NCI-H524 (cell line): ENCODE results near the gene NMT1.
"Not testable (repeated sequence)": the region's sequence is repeated elsewhere in the genome, so short reads cannot be mapped to it uniquely, and the experiment has no call there.

Experiments
- DNase-seq, 2 experiments: peaks; one replicate each; lab custom pipeline; 2025; lab: John Stamatoyannopoulos, UW

The NMT1 gene

DNA sequence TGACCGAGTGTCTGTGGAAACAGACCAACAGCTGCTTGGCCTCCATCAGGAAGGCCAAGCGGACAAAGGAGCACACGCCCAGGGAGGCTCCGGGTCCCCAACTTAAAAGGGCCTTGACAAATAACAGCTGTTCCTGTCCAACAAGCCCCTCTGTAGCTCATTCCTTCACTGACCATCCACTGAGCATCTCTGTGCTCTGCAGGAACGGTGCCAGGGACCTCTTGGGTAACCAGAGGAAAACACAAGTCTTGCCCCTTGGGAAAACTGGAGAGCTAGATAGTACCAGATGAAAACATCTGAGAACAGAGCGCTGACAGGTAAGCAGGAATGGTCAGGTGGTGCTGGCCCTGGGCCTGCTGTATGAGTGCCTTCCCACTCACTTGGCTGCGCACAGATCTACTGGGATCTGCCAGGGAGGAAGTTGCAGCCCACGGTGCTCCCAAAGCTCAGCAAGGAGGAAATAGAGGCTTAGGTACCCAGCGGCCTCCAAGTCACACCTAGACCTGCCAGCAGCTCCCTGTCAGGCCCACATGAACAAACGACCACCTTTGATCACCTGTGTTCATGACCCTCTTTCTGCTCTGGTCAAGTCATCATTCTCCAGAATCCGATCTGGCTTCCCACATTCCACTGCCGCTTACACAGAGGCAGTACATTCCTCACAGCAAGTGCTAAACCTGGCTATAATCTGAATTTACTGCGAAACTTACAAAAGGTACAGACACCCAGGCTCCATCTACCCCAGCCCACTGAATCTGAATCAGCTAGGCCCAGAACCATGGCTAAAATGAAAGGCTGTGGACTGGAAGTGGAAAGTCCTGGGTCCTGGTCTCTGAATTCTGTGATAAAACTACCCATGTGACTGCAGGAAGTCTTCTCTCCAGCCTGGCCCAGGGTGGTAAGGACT lies 22.1 kb upstream of the NMT1 start:
- DNase-seq = no peak

DNA sequence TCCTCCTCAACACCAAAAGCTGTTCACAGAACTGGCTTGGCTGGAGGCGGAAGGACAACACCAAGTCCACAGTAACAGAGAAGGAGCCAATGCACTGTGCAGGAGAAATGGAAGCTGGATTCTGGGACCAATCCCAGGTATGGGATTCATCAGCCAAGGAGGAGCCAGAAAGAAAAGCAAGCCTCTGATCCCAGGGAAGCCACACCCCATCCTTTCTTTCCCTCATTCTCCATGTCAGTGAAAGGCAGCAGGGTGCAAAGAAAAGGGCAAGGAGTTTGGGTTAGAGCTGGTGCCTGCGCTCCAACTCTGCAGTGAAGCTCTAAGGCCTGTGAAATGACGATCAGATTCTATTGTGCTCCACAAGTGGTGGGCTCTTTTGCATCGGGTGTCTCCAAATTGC lies 20.7 kb upstream of the NMT1 start:
- DNase-seq = no peak

DNA sequence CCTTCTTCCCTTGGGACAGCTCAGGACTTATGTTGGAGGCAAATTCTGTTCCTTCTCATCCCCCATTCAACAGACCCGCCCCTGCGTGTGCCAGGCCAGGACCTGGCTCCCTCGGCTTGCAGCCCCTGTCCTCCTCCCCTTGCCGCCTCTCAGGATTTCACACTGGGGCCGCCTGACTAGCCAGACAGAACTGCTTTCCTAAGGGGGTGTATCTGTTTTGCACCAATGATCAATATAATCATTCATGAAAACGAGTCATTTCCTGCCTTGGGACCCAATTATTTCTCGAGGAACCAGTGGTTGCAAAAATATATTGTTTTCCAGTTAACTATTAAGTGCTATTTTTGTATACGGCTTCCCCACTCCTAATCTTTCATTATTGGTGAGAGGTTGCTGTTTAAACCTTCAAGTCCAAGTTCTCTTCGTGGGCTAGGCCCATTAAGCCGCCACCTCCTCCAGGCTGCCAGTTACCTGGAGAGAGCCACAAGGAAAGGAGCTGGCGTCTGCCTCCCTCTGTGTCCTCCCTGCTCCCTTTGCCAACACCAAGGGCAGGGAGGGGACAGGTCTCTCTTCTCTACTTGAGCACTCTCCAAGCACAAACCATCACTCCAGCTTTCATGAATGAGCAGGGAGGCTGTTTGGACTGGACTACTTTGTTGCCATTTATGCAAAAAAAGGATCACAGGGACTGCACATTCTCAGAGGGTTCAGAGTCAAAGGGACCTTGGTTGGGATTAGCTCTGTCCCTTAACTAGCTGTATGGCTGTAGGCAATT lies 18.6 kb upstream of the NMT1 start:
- DNase-seq = no peak

DNA sequence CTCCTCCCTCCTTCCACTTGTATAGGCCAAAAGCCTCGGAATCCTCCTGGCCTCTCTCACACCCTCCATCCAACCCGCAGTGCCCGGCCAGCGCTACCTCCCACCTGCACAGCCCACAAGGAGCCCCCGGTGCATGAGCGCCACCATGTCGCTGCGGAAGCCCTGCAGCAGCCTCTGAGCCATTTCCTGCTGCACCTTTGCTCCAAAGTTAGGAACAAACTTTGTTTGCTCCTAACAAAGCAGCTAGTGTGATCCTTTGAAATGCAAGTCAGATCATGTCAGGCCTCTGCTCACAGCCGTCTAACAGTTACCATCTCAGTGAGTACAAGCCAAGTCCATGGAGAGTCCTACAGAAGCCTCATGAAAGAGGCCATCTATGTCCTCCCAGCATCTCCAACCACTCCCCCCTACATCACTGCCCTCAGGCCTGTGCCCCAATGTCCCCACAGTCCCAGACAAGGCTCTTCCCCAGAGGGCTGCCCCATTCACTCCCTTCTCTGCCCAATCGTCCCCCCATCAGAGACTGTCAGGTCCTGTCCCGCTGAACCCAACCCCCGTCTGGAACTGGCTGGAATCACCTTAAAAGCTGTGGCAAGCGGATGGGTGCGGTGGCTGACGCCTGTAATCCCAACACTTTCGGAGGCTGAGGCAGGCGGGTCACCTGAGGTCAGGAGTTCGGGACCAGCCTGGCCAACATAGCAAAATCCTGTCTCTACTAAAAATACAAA lies 17.1 kb upstream of the NMT1 start:
- DNase-seq = no peak

DNA sequence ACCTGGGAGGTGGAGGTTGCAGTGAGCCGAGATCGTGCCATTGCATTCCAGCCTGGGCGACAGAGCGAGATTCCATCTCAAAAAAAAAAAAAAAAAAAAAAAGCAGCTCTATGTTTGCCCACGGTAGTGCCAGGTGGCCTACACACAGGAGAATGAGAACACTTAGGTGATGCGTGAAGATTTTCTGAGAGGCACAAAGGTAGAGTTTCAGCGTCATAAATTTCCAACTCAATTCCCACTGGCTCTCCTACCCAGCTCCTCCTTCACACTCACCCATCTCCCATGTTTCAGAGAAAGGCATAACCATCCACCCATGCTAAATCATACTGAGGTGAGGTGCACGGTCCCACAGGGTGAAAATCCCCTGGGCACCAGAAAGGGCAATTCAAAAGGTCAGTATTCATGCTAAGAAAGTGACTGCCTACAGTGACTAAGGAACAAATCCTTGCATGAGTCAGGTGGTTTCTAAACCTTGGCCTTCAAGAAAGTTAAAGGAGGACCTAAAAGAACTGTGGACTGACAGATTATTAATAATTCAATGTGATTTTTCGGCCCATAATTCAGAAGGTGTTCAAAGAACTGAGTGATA lies 14.5 kb upstream of the NMT1 start:
- DNase-seq = no peak

DNA sequence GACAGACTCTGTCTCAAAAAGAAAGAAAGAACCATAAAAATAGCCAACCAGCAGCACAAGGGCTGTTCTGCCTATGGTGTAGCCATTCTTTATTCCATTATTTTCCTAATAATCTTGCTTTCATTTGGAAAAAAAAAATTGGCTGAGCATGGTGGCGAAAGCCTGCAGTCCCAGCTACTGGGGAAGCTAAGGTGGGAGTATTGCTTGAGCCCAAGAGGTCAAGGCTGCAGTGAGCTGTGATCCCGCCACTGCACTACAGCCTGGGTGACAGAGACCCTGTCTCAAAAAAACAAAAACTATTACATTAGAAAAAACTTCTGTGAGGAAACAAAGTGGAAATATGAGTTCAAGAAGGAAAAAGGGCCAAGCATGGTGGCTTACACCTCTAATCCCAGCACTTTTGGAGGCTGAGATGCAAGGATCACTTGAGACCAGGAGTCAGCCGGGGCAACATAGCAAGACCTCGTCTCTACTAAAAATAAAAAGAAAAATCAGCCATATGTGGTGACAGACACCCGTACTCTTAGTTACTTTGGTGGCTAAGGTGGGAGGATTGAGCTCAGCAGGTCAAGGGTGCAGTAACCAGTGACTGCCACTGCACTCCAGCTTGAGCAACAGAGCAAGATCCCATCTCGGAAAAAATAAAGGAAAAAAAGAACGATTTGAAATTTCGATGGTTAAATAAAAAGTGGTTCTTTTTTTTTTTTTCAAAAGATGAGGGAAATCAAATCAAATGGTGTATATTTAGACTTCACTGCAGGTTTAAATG lies 12.1 kb upstream of the NMT1 start:
- no peak for DNase-seq

DNA sequence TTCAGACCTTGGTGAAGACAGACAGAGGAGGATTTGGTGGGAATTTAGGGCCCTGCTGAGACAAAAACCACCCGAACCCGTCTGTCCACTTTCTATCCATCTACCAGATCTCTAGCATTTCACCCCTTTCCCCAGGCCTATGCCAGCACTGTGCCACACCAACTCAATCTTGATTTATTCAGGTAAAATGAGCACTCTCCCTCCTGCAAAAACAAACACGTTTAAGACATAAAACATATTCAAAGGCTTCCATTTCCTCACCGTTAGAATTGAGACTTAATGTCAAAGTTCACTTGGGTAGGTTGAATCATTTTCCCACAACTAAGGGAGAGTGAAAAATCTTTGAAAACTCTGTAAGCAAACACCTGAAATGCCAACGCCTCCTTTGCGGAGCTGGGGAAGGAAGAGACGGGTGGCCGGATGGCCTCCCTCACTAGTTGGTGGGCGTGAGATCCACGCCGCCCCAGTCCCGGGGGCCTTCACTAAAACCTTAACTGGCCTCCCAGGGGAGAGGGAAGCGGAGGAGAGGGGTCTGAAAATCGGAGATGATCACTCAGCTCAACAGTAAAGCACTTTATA lies 10.5 kb upstream of the NMT1 start:
- DNase-seq = peak in 1 of 2 experiments; percentile 23

DNA sequence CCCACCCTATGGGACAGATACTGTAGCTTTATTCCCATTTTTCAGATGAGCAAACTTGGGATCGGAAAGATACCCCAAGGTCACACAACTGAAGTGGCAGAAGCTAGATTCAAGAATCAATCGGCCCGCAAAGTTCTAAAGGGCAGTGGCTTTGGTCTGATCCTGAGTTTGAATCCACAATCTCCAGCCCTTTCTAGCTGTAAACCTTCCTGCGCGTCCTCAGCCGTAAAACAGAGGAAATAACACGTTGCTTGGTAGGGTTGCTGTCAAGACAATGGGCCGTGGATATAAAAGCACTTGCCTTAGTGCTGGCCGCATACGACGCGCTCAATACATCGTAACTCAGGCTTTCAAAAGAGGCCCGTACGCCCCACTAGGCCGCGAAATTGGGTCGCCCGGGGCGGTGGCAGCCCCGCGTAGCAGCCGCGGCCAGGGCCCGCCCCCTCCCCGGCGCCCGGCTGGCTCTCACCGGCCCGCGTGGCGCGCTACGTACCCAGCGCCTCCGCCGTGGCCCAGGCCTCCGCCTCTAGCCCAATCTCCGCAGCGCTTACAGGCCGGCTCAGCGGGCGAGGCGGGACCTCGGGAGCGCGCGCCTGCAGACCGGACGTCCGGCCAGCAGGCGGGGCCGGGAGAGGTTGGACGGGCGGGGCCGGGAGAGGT lies 9.9 kb upstream of the NMT1 start, which contains the start of gene DCAKD:
DCAKD (minus strand) TSS at position 573 of the 660 bp plus-strand sequence. CDS start 16,747 bp downstream, outside the sequence.
- DNase-seq = peak; percentile 91 to 96

DNA sequence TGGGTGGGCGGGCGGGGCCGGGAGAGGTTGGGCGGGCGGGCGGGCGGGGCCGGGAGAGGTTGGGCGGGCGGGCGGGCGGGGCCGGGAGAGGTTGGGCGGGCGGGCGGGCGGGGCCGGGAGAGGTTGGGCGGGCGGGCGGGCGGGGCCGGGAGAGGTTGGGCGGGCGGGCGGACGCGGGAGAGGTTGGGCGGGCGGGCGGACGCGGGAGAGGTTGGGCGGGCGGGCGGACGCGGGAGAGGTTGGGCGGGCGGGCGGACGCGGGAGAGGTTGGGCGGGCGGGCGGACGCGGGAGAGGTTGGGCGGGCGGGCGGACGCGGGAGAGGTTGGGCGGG lies 9.4 kb upstream of the NMT1 start:
- not testable (repeated sequence) for DNase-seq

DNA sequence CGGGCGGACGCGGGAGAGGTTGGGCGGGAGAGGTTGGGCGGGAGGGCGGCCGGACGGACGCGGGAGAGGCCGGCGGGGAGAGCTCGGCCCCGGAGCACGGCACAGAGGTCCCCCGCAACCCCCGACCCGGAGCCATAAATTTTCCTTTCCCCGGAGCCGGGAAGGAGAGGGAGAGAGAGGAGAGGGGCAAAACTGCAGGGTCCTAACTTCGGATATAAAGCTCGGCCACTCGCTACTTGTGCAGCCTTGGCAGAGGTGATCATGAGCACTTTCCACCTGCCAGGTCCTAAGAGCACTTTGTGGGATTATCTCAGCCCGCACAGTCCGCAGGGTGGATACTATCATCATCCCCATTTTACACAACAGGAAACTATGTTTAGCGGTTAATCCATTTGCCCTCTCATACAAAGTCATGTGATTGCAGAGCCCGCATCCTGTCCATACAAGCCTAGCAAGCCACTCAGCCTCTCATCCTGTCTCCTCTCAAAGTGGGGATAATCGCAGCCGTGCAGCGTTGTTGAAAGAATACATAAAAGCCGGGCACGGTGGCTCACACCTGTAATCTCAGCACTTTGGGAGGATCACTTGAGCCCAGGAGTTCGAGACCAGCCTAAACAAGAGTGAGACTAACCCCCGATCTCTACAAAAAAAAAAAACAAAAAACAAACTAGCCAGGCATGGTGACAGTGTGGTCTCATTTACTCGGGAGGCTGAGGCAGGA lies 8.9 kb upstream of the NMT1 start:
- DNase-seq = peak; percentile 50 to 78

DNA sequence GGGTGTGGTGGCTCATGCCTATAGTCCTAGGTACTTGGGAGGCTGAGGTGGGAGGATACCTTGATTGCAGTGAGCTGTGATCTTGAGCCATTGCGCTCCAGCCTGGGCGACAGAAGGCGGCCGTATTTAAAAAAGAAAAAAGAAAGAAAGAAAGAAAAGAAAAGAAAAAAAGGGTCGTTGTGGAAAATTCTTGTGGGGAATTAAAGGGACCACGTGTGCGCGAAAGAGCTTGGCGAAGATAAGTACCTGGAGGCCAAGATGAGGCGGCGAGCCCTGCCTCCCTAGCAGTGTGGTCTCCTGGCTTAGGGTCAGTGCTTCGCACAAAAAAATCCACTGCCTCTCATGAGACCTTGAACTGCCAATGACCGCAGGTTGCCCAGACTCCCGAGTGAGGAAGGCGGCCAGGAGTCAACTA lies 728 bp upstream of the NMT1 start:
- DNase-seq = no peak

DNA sequence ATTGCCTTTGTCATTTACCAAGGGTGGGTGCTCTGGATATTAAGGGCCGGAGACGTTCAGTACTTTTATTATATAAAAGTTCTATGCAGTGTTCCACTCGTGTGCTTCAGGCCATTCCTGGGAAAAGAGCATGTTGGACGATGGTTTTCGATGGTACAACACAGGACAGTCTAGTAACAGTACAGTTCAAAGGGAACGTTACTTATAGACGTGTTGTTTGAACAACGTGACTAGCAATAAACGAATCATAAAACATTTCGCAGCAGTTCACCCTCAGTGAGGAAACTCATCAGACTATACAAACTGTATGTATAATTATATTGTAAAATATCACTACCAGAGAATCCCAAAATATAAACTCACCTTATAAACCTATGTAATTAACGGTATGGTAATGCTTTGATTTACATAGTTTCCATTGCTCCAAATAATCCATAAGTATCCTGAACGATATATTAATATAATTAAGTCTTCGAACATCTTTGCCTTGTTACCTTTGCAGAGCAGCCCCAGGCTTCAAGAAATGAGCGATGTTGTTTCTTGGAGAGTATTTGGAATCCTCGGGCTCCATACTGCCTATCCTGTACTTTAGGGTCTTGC lies 589 bp downstream of the NMT1 start:
- no peak for DNase-seq

DNA sequence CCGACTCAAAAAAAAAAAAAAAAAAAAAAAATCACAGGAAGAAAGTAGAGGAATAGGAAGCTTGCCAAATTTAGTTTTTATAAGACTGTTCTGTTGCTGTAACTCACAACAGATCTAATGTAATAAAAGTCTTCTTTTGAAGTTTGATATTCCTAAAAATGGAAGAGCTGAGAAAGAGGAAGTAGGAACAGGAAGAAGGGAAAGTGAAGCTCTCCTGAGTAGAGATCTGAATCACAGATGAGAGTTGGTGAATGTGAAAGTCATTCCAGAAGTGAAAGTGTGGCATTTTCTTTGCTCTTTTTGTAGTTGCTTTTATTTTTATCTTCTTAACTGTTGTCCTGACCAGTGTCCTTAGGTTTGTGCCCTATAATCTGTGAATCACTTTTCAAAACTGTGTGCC lies 2.1 kb downstream of the NMT1 start:
- DNase-seq = no peak

DNA sequence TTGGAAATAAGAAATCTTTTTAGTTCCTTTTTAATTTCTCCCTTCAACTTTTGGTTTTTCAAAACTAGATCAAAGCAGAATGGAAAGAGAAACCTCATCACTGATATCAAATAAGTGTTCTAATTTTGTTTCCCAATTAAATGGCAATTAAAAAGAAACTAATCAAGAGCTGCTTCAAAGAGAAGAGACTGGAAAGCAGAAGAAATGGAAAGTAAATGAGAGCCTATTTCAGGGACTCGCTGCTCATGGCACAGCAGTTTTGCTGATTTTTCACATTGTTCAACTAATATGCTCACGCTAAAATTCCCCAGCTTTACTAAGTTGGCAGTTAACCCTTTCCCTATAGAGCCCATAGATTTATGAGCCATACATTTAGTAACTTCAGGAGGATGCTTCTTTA lies 6.5 kb downstream of the NMT1 start:
- no peak for DNase-seq

DNA sequence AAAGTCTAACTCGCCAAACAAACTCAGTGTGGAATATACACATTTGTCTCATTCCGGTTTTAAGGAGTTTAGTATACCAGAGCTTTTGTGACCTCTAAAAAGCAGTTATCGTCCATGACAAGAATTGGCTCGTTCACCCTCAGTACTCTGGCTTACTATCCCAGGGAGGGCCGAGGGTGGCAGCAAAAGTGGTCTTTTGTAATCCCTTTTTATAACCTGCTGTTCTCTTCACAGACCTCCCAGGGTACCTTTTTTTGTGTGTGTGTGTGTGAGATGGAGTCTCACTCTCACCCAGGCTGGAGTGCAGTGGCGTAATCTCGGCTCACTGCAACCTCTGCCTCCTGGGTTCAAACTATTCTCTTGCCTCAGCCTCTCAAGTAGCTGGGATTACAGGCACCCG lies 8.9 kb downstream of the NMT1 start:
- no peak for DNase-seq

DNA sequence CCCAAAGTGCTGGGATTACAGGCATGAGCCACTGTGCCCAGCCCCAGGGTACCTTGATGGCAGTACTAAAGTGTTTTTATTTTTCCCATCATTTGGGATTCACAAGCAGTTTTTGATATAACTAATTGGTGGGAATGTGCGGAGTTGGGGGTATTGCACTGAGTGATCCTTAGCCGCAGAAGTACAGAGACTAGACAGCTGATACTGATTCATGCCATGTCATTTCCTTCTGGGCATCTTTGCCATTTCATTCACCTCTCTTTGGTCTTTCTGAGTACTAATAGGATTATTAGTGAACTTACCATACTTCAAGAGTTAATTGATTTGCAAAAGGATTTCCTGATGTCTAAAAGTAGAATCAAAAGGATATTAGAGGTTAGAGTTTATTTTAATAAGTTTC lies 9.7 kb downstream of the NMT1 start:
- no peak for DNase-seq

DNA sequence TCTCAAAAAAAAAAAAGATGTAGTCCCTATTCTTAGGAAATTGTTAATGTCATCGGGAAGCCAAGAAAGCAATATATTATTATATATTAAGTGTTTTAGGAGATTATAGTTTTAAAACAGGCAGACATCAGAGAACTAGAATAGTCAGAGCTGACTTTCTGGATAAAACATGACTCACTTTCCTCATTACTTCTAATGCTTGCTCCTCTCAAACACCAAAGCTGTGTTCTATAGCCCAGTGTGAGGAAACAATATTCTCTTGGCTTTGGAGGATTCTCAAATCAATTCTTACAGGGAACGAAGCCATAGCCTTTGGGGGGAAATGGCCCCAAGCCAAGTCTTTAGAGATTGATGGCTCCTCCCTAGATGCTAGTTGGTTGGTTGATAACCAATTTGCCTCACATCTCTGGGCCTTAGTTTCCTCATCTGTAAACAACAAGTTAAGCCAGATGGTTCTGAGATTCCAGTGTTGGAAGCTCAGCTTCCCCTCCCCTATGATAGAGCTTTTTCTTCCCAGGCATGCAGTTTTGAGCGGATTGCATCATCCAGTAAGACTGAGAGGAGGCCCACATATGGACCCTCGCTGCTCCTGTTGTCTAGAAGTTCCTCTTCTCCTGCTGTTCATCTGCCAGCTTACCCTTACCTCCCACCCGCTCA lies 12.4 kb downstream of the NMT1 start:
- DNase-seq = peak; percentile 25 to 51

DNA sequence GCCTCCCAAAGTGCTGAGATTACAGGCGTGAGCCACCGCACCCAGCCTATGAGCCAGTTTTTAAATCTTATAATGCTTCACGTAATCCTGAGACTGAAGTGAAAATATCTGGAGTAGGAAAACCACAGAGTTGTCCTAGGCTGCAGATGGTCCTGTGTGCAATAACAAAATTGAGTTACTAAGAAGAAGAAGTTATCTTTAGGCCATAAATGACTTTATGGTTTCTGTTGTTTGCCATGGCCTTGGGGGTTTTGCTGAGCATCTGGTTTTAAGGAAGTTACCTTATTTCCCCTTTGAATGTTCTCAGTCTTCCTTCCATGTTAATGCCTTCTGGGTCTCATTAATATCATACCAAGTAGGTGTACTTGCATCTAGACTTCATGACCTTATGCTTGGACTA lies 16.5 kb downstream of the NMT1 start:
- DNase-seq = no peak
